ENCODE results near the gene NFAT5.

- TF ChIP-seq POLR2A (IDR thresholded peaks at IDR 0.05): no peak
- no peak for TF ChIP-seq CTCF (IDR thresholded peaks at IDR 0.05)
Observed at GRCh38 chr16:69712914-69713581, 147.3 kb downstream of the NFAT5 start.

All from ovary (tissue), 3 donors.